SIG-M5 treated with dmso at 0.1 percent for 504 hours (cell line): ENCODE measurements around the gene FLACC1.
"Not testable (repeated sequence)": the region's sequence is repeated elsewhere in the genome, so short reads cannot be mapped to it uniquely, and the experiment has no call there.

Experiments used
- DNase-seq: peaks from one replicate; lab custom pipeline; 2025; ENCODE audit not compliant: unreplicated experiment; lab: John Stamatoyannopoulos, UW

Gene FLACC1

GRCh38 chr2:201350879-201351278 is 6.3 kb downstream of the FLACC1 start:
- DNase-seq: no peak

DNA sequence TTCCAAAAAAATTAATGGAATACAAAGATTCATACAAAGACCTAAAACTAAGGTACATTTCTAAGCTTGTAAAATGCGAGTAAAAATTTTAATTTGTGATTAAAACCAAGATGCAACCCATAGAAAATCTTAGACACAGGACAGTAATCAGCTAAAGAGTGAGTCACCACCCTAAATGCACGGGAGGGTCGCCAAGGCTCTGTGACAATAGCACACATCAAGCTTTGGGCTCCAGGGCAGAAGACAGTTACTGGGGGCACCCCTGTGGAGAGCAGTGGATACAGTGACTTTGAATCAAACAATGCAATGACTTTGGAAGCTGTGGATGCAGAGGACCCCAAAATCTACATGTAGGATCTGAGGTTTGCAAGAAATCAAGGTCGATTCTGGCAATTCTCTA is 7.5 kb downstream of the FLACC1 start:
- no peak for DNase-seq

GRCh38 chr2:201348758-201349157 is 8.4 kb downstream of the FLACC1 start:
- DNase-seq: no peak

DNA sequence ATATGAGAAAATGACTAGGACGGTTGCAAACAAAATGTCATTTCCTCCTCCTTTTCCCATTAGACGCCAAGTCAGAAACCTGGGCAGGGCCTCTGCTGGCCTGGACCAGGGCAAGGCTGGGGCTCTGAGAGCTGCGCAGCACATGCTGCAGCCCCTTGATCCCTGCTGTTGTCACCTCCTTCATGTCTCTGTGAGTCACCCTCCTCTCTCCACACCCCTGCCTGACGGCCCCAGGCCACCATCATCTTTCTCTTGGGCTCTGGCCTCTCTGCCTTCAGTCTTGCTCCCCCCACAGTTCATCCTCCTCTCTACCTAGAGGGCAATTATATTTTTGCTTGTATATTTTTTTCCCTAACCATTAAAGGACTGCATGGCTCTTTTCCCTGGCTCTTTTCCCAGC is 10.0 kb downstream of the FLACC1 start:
- no peak for DNase-seq

GRCh38 chr2:201345625-201346213 is 11.4 kb downstream of the FLACC1 start:
- no peak for DNase-seq

GRCh38 chr2:201344663-201345366 is 12.3 kb downstream of the FLACC1 start:
- peak; percentile 7 for DNase-seq

DNA sequence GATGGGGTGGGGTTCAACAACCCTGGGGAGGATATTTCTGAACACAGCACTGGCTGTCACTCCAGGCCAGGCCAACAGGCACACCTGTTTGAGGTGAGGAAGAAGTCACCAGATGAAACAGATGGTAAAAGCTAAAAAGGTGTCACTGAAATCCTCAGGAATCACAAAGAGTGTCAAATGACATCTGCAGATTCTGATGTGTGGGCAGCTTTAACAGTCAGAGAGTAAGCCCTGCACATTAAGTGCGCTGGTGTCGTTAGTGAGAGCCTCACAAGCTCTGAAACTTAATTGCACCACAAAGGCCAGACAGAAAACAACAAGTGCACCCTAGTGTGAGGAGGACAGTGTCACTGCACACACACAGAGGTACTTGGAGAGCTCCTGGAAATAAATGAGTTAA is 13.6 kb downstream of the FLACC1 start:
- no peak for DNase-seq

DNA sequence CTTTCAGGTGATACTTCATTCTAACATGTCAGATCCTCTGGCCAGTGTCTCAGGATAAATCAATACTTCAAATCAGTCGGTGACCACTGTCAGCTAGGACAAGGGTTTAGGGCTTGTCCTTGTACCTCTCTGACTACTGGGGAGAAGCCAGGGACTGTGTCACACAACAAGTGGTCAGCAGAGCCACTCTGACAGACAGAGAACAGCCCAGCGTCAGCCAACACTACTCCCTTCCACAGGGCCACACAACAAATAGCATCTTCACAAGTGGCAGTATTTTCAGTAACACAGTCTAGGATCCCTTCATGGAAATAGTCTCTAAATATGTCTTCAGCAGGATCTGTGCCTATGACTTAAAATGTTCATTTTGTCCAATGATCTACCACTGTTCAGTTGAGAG is 14.2 kb downstream of the FLACC1 start:
- DNase-seq: no peak

GRCh38 chr2:201329409-201329808 is 27.7 kb downstream of the FLACC1 start:
- DNase-seq: no peak

- no peak for DNase-seq
Observed at GRCh38 chr2:201327678-201328077, 29.5 kb downstream of the FLACC1 start.

GRCh38 chr2:201322772-201323171 is 34.4 kb downstream of the FLACC1 start:
- no peak for DNase-seq

- DNase-seq: no peak
Observed at GRCh38 chr2:201320701-201321100, 36.4 kb downstream of the FLACC1 start.

GRCh38 chr2:201320257-201320656 is 36.9 kb downstream of the FLACC1 start:
- DNase-seq: no peak

DNA sequence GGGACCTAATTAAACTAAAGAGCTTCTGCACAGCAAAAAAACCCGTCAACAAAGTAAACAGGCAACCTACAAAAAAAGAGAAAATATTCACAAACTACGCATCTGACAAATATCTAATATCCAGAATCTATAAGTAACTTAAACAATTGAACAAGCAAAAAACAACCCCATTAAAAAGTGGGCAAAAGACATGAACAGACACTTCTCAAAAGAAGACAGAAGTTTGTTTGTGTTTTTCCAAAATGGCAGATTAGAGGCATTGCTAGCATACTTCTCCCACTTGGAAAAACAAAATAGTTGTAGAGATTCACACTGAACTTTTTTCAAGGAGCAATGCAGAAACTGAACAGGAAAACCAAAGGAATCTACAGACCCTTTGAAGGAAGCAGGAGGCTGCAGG is 37.6 kb downstream of the FLACC1 start:
- DNase-seq: no peak

DNA sequence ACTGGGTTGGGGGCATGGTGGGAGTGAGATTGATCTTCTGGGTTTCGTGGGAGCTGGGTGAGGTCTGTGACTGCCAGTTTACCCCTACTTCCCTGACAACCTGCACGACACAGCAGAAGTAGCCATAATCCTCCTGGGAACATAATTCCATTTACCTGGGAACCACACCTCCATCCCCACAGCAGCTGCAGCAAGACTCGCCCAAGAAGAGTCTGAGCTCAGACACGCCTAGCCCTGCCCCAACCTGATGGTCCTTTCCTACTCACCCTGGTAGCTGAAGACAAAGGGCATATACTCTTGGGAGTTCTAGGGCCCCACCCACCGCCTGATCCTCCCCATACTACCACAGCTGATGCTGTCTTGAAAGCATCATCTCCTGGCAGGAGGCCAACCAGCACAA is 43.8 kb downstream of the FLACC1 start:
- DNase-seq: no peak

- DNase-seq: no peak
Observed at GRCh38 chr2:201308914-201309313, 48.2 kb downstream of the FLACC1 start.

DNA sequence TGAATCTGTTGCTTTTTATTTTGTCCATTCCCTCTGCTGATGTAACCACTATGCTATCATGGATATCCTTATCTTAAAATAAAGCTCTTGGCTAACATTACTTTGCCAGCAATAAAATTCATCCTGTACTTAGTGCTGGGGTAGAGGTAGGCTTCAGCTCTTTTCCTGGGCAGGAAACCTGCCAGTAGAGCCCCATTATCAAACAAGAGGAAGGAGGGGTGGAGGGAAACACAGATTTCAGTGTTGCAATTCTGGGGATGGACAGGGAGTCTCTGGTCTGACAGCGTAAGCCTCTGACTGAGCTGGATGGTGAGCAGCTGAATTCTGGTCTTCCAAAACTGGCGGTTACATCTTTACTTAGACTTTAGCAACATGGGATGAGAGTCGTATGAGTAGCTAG is 49.3 kb downstream of the FLACC1 start:
- DNase-seq: no peak

DNA sequence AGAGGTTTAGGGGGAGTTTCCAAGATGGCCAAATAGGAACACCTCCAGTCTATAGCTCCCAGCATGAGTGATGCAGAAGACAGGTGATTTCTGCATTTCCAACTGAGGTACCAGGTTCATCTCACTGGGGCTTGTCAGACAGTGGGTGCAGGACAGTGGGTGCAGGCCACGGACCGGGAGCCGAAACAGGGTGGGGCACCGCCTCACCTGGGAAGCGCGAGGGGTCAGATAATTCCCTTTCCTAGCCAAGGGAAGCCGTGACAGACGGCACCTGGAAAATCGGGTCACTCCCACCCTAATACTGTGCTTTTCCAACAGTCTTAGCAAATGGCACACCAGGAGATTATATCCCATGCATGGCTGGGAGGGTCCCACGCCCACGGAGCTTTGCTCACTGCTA is 57.2 kb downstream of the FLACC1 start:
- DNase-seq: not testable (repeated sequence)

- no peak for DNase-seq
Observed at GRCh38 chr2:201298462-201299052, 58.6 kb downstream of the FLACC1 start.

DNA sequence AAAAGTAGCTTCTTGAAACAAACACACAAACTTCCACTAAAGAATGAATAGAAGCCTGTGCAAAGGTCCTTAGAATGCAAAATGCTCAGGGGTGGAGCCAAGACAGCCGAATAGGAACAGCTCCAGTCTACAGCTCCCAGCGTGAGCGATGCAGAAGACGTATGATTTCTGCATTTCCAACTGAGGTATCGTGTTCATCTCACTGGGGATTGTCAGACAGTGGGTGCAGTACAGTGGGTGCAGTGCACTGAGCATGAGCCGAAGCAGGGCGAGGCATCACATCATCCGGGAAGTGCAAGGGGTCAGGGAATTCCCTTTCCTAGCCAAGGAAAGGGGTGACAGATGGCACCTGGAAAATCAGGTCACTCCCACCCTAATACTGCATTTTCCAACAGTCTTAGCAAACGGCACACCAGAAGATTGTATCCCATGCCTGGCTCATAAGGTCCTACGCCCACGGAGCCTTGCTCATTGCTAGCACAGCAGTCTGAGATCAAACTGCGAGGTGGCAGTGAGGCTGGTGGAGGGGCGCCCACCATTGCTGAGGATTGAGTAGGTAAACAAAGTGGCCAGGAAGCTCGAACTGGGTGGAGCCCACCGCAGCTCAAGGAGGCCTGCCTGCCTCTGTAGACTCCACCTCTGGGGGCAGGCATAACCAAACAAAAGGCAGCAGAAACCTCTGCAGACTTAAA is 66.5 kb downstream of the FLACC1 start:
- DNase-seq: not testable (repeated sequence)

DNA sequence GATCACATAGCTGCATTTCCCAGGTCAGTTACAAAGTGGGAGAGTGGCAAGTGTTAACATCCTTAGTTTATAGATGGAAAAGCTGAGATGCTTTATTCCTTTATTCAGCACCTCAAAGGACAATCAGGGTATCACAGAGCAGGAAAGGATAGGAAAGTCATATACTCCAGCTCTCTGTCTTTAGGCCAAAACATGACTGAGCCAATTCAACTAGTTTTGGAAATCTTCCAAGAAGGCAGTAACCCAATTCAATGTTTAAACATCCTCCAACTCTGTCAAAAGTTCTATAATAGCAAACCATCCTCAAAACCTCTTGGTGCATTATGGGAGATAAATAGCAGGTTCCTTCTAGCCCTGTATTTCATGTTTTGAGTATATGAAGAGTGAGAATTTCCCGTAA is 71.6 kb downstream of the FLACC1 start:
- DNase-seq: no peak
